Medulla oblongata (tissue), 1 donor: ENCODE data around the gene HACD2.
"Not testable (repeated sequence)": the region's sequence is repeated elsewhere in the genome, so short reads cannot be mapped to it uniquely, and the experiment has no call there.

ENCODE experiments used
- DNase-seq: peaks from one replicate; pipeline ENCODE4 v3.0.0-alpha.2; 2015; ENCODE audit errors: extremely low spot score

Gene HACD2

GRCh38 chr3:123584988-123585937 is at the start of gene HACD2:
Gene HACD2, minus strand, starts transcription at chr3:123585053. Its CDS starts 26 bp downstream, at chr3:123585027.
- peak; percentile 99 for DNase-seq

- DNase-seq = no peak
Observed at GRCh38 chr3:123634149-123635051, 49.5 kb upstream of the HACD2 start.

- DNase-seq = no peak
Observed at GRCh38 chr3:123633530-123633929, 48.7 kb upstream of the HACD2 start.

- DNase-seq = no peak
Observed at GRCh38 chr3:123632161-123632655, 47.4 kb upstream of the HACD2 start.

GRCh38 chr3:123629747-123630047 is 44.8 kb upstream of the HACD2 start:
- DNase-seq = no peak

- DNase-seq = no peak
Observed at GRCh38 chr3:123628996-123629746, 44.3 kb upstream of the HACD2 start.

GRCh38 chr3:123627673-123628670 is 43.1 kb upstream of the HACD2 start:
- DNase-seq = no peak

- no peak for DNase-seq
Observed at GRCh38 chr3:123626881-123627280, 42.0 kb upstream of the HACD2 start.

- DNase-seq = no peak
Observed at GRCh38 chr3:123624302-123624701, 39.4 kb upstream of the HACD2 start.

- DNase-seq = no peak
Observed at GRCh38 chr3:123623346-123623880, 38.6 kb upstream of the HACD2 start.

GRCh38 chr3:123622766-123623165 is 37.9 kb upstream of the HACD2 start:
- no peak for DNase-seq

- no peak for DNase-seq
Observed at GRCh38 chr3:123621850-123622189, 37.0 kb upstream of the HACD2 start.

GRCh38 chr3:123621186-123621849 is 36.5 kb upstream of the HACD2 start:
- peak; percentile 39 for DNase-seq

- peak; percentile 88 for DNase-seq
Observed at GRCh38 chr3:123620343-123620742, 35.5 kb upstream of the HACD2 start.

GRCh38 chr3:123618768-123619484 is 34.1 kb upstream of the HACD2 start:
- DNase-seq = peak; percentile 92

- DNase-seq = no peak
Observed at GRCh38 chr3:123618076-123618708, 33.3 kb upstream of the HACD2 start.

- DNase-seq = no peak
Observed at GRCh38 chr3:123616593-123616992, 31.7 kb upstream of the HACD2 start.

GRCh38 chr3:123613543-123613942 is 28.7 kb upstream of the HACD2 start:
- DNase-seq = no peak

- not testable (repeated sequence) for DNase-seq
Observed at GRCh38 chr3:123611674-123612073, 26.8 kb upstream of the HACD2 start.
